T47D (cell line): ENCODE measurements around the gene TAF4B.
"Not testable (repeated sequence)": the region's sequence is repeated elsewhere in the genome, so short reads cannot be mapped to it uniquely, and the experiment has no call there.

ENCODE experiments used
- DNase-seq, 2 experiments: peaks; one replicate each; pipeline versions ENCODE4 v3.0.0 to v3.0.0-alpha.2; 2011 to 2012; ENCODE audit warnings: low read depth in 1 of 2, low spot score in 1 of 2
- JUND ChIP-seq: IDR thresholded peaks from 2 replicates; pipeline ENCODE4 v1.6.1; 2012; ENCODE audit warnings: low read depth
- in situ Hi-C: cut with HindIII; loops from 2 replicates; pipeline ENCODE4 v1.10.0; 2016; ENCODE audit warnings: low sequenced_read_pairs, low pct_unique_long_range_greater_than_20kb

TAF4B gene

GRCh38 chr18:26335571-26336487, 109.6 kb downstream of the TAF4B start:
- peak in 1 of 2 experiments; percentile 65 for DNase-seq
- in situ Hi-C loops, result no loop called here
- no peak for TF ChIP-seq JUND

- TF ChIP-seq JUND, result no peak
- in situ Hi-C loops, result no loop called here
- DNase-seq, result no peak
Measured at GRCh38 chr18:26336572-26336971, 110.3 kb downstream of the TAF4B start.

GRCh38 chr18:26342646-26343045, 116.4 kb downstream of the TAF4B start:
- in situ Hi-C loops, result no loop called here
- no peak for TF ChIP-seq JUND
- peak in 1 of 2 experiments; percentile 77 for DNase-seq

GRCh38 chr18:26350961-26351360, 124.7 kb downstream of the TAF4B start:
- in situ Hi-C loops, result no loop called here
- TF ChIP-seq JUND, result no peak
- DNase-seq, result no peak

DNA sequence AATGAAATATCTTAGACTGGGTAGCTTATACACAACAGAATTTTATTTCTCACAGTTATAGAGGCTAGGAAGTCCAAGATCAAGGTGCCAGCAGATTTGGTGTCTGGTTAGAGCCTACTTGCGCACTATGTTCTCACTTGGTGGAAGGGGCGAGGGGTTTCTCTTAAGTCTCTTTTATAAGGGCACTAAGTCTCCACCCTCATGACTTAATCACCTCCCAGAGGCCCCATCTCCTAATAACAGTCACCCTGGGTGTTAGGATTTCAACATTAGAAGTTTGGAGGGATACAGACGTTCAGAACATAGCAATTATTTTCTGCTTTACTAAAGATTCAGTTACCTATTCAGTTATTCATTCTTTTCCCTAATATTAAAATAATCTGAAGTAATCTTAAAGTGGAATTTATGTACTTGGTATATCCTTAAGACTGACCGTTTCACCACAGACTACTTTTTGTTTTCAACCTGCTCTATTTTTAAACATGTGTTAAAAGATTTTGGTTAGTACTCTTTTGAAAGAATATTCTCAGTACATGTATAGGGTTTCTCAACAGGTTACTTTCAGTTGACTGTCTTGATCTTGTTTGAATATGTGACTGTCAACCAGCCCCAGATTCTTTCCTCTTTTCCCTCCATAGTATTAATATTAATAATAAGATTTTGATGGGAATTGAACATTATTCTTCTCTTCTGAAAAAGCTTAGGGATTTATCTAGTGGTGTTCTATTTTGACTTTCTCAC, 130.0 kb downstream of the TAF4B start:
- TF ChIP-seq JUND, result no peak
- in situ Hi-C loops, result no loop called here
- DNase-seq, result no peak

DNA sequence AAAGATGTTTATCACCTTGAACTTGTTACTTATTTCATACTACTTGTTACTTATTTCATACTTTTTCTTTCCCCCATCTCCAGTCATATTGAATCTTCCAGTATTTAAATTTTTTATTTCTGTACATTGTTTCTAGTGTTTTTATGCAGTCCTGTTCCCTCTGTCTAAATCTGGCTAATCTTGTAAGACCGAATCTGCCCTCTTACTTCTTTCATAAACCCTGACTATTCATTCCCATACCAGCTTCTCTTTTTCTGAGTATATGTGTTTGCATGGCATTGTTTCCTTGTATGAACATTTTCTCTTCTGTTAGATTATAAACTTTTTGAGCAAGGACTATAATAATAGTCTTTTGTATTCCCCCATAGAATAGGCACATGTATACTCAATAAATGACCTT, 131.7 kb downstream of the TAF4B start:
- in situ Hi-C loops, result no loop called here

DNA sequence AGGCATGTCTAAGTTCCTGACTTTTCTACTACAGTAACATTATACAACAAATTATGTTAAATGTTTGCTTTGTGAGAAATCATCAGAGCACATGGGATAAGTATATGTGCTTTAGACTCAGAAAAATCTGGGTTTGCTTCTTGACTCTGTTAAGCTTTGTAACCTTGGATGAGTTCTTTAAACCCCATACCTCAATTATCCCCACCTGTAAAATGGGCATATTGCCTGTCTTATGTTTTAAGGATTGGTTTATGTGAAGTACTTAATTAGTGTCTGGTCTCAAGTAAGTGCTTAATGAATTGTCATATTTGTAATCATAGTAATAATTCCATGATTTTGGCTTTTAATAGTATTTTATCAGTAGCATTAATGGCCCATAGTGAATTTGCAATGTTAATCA, 135.8 kb downstream of the TAF4B start:
- in situ Hi-C loops, result no loop called here
- no peak for DNase-seq
- no peak for TF ChIP-seq JUND

More for the DNA sequence above, 131.7 kb downstream of the TAF4B start:
- DNase-seq, result no peak
- TF ChIP-seq JUND, result no peak

- no peak for TF ChIP-seq JUND
- DNase-seq, result no peak
- in situ Hi-C loops, result no loop called here
Measured at GRCh38 chr18:26367425-26367824, 141.2 kb downstream of the TAF4B start.

DNA sequence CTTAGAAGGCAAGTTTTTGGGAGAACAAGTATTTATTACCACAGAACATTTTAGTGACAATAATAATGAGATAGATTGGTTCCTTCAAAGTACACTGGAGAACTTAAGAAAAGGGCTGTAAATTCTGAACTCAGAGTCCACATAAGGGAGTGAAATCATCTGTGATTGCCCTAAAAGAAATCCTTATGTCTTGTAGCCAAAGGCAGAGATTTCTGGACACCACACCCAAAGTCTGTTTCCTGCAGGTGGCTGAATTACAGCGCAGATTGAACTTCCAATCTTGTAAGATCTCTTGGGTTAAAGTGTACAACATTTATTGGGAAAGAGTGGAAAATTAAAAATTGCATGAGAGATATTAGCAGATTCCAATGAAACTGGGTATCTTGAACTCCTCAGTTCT, 143.8 kb downstream of the TAF4B start:
- in situ Hi-C loops, result no loop called here
- DNase-seq, result no peak
- TF ChIP-seq JUND, result no peak

DNA sequence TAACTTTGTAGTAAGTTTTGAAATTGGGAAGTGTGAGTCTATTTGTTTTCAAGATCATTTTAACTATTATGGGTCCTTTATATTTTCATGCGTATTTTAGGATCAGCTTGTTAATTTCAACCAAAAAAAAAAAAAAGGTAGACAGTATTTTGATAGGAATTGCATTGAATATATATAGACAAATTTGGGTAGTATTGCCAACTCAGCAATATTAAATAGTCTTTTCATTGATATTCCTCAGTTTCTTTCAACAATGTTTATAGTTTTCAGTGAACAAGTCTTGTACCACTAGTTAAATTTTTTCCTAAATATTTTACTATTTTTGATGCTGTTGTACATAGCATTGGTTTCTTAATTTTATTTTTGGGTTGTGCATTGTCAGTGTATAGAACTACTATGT, 149.9 kb downstream of the TAF4B start:
- no peak for TF ChIP-seq JUND
- DNase-seq, result no peak
- in situ Hi-C loops, result no loop called here

GRCh38 chr18:26378701-26379100, 152.5 kb downstream of the TAF4B start:
- DNase-seq, result no peak
- TF ChIP-seq JUND, result no peak

DNA sequence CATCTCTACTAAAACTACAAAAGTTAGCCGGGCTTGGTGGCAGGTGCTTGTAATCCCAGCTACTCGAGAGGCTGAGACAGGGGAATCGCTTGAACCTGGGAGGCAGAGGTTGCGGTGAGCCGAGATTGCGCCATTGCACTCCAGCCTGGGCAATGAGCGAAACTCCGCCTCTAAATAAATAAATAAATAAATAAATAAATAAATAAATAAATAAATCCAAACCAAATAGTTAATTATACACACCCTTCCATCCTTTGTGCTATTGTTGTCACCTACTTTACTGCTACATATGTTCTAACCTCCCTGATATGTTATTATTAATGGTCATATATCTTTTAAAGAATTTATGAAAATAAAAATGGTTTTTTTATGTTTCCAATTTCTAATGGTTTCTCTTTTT, 155.3 kb downstream of the TAF4B start:
- in situ Hi-C loops, DNase-seq: not testable (repeated sequence)

More at GRCh38 chr18:26378701-26379100, 152.5 kb downstream of the TAF4B start:
- in situ Hi-C loops, result no loop called here
